Measurements from ENCODE around the gene WDR36.

- no peak for TF ChIP-seq RARB (CRISPR knock-in tag; IDR thresholded peaks at IDR 0.05)
- TF ChIP-seq EP300 (IDR thresholded peaks at IDR 0.05) = no peak
- TF ChIP-seq POLR2A (IDR thresholded peaks at IDR 0.05; ENCODE audit: low read length) = no peak
- no peak for TF ChIP-seq CTCF (IDR thresholded peaks at IDR 0.05)
- TF ChIP-seq REST (IDR thresholded peaks at IDR 0.05) = no peak
Measured at GRCh38 chr5:111069839-111070238, 22.3 kb upstream of the WDR36 start.
